Activated naive CD8-positive, alpha-beta T cell treated with anti-CD3 and anti-CD28 coated beads, Interleukin-2, amount 10 ng/mL, durations not matched to agents 7 days and 5 days (primary cell): ENCODE results near the gene TMEM181. TPM values are rescaled to one million over a fixed set of nuclear protein-coding genes. Genes with fewer than 3 reads are reported as not detected.

ENCODE experiments used
- ATAC-seq: fragments of 150-1000 bp; cut with Tn5 transposase; one replicate; pipeline ENCODE4 v1.10.0; 2021; ENCODE audit warnings: low read depth, moderate library complexity
- POLR2A ChIA-PET: fragments of 350-600 bp; sonication (Branson Sonifier 250); formaldehyde crosslinking; loops from one replicate; lab custom pipeline; 2021; ENCODE audit warnings: antibody characterized with exemption; lab: Charles Lee
- DNase-seq: peaks from one replicate; pipeline ENCODE4 v3.0.0; 2021
- H3K27ac Mint-ChIP-seq: one replicate; pipeline ENCODE4 v1.8.0; 2022; ENCODE audit warnings: mild to moderate bottlenecking, mixed read lengths
- H3K27me3 Mint-ChIP-seq: one replicate; pipeline ENCODE4 v1.8.0; 2022; ENCODE audit warnings: mild to moderate bottlenecking, moderate library complexity, mixed read lengths
- H3K36me3 Mint-ChIP-seq: one replicate; pipeline ENCODE4 v1.8.0; 2021; ENCODE audit warnings: mild to moderate bottlenecking, mixed read lengths
- H3K4me1 Mint-ChIP-seq: one replicate; pipeline ENCODE4 v1.8.0; 2021; ENCODE audit warnings: mixed read lengths
- H3K4me3 Mint-ChIP-seq: one replicate; pipeline ENCODE4 v1.8.0; 2022; ENCODE audit warnings: mild to moderate bottlenecking, moderate library complexity, mixed read lengths
- H3K9me3 Mint-ChIP-seq: one replicate; pipeline ENCODE4 v1.8.0; 2021; ENCODE audit warnings: mixed read lengths
- total RNA-seq, 2 experiments: library from RNA; stranded (reverse); gene quantifications; one replicate each; pipeline ENCODE4 v1.2.3, GENCODE V29; 2021

Gene TMEM181
- total RNA-seq, 2 experiments from 2014 or later, result 16.8 to 17.7 TPM

DNA sequence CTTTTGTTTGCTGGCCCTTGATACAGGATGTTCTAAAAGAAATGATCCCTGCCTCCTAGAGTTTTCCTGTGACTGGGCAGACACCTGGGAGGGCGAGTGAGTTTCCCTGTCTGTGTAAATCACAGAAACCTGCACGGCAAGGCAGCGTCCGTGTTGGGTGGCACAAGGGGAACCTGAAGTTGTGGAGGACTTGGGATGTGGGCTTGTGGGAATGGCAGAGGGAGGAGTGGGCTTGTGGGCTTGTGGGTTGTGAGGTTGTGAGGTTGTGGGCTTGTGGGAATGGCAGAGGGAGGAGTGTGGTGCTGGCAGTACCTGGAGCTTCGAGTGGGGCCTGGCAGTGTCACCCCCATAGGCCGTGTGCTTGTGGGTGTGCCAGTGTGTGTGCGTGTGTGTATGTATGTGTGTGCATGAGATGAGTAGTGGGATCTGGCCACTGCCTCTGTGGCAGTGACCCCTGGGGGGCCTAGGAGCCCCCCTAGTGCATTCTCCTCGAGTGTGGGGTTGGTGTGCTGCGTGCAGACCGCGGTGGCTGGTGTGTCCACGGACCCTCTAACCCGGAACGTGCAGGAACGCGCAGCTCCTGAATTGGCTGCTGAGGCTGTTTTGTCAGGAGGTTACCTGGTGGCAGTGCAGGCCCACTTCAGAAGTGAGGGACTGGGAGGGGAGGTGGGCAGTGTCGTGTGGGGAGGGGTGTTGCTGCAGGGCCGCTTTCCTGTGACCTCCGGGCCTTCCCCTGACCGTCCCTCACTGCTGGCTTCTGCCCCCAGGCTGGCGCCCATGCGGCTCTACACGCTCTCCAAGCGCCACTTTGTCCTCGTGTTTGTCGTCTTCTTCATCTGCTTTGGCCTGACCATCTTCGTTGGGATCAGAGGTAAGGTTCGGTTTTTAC, 13.0 kb downstream of the TMEM181 start:
- no peaks in the 10 kb centered on the region for H3K27me3 Mint-ChIP-seq
- POLR2A ChIA-PET, result no interaction called here

DNA sequence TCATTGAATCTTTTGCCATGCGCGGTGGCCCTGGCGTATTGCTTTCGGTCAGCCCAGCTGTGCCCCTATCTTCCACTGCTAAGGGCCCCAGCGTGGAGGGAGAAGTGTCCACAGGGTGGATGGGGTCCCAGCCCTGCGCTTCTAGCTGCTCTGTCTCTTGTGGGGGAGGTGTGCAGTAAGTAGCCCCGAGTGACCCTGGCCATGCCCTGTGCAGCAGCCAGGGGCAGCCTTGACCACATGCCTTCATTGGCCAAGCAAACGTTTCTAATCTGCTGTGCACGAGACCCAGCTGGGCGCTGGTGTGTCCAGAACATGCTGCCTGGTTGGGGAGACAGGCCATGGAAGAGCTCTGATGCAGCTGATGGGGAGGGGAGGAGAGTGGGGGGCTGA, 13.6 kb downstream of the TMEM181 start:
- Mint-ChIP-seq H3K27me3 (no peaks in the 10 kb centered on the region), H3K27ac (peak overlapping the region; percentile 36), H3K9me3 (no peaks in the 10 kb centered on the region), H3K4me1 (peaks cover 23% of the 10 kb centered on the region), H3K4me3 (no peak overlapping the region), H3K36me3 (peaks cover 49% of the 10 kb centered on the region)
- DNase-seq, result no peak
- ATAC-seq, result no peak
- POLR2A ChIA-PET, result interaction anchor here (0.6 kb wide), 1 partner anchor 255 kb away, joined by 3 read pairs; no protein-coding TSS in a partner anchor

More for the DNA sequence above, 13.0 kb downstream of the TMEM181 start:
- Mint-ChIP-seq H3K9me3 (no peaks in the 10 kb centered on the region), H3K36me3 (peaks cover 43% of the 10 kb centered on the region), H3K4me1 (peaks cover 30% of the 10 kb centered on the region), H3K4me3 (no peak overlapping the region), H3K27ac (peak overlapping the region; percentile 40)
- ATAC-seq (no peak), DNase-seq (no peak)

DNA sequence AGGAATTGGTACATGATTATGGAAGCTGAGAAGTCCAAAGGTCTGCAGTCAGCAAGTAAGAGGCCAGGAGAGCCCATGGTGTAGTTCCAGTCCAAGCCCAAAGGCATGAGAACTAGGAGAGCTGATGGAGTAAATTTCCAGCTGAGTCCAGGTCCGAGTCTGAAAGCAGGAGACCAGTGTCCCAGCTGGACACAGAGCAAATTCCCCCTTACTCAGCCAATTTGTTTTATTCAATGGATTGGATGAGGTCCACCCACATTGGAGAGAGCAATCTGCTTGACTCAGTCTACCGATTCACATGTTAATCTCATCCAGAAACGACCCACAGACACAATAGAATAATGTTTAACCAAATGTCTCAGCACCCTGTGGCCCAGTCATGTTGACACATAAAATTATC, 14.9 kb downstream of the TMEM181 start:
- peaks cover 21% of the 10 kb centered on the region for H3K4me1 Mint-ChIP-seq
- H3K27ac Mint-ChIP-seq, result no peak overlapping the region
- peaks cover 51% of the 10 kb centered on the region for H3K36me3 Mint-ChIP-seq

DNA sequence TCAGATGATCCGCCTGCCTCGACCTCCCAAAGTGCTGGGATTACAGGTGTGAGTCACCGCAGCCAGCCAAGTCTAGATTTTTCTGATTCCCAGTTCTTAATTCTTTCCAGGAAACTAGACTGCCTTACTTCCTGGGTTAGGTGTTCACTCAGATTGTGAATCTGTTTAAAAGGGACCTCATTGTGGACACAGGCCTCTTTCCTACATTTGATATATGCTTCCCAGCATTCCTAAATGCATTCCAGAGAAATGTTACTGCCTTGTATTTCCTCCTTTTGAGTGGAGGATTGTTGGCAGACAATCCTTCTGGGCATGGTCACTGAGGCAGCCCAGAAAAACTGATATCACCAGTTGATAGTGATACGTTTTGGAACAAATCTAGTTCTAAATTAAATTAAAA, 15.7 kb downstream of the TMEM181 start:
- H3K9me3 Mint-ChIP-seq, result no peaks in the 10 kb centered on the region
- H3K36me3 Mint-ChIP-seq, result peaks cover 48% of the 10 kb centered on the region
- POLR2A ChIA-PET, result no interaction called here
- no peak for ATAC-seq
- peaks cover 22% of the 10 kb centered on the region for H3K4me1 Mint-ChIP-seq
- DNase-seq, result no peak
- no peaks in the 10 kb centered on the region for H3K27me3 Mint-ChIP-seq
- no peak overlapping the region for H3K27ac Mint-ChIP-seq
- no peak overlapping the region for H3K4me3 Mint-ChIP-seq

More for the DNA sequence above, 14.9 kb downstream of the TMEM181 start:
- Mint-ChIP-seq H3K4me3 (no peak overlapping the region), H3K27me3 (no peaks in the 10 kb centered on the region), H3K9me3 (no peaks in the 10 kb centered on the region)
- POLR2A ChIA-PET, result no interaction called here
- DNase-seq (no peak), ATAC-seq (no peak)

DNA sequence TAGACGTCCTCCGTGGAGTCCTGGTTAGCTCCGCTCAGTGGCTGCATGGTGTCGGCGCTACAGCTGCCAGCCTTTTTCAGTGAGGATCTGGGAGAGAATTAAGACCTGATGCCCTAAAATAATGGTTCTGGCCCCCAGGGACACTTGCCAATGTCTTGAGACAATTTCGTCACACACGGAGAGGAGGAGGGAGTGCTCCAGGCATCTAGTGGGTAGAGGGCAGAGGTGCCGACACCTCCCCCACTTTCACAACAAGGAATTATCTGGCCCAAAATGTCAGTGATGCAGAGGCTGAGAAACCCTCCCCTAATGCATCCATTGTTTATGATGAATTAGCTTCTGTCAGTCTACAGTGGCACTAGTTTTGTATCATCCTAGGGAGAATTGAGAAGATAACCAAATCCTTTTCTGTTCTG, 24.4 kb downstream of the TMEM181 start:
- ATAC-seq (no peak), DNase-seq (no peak)
- H3K27me3 Mint-ChIP-seq, result no peaks in the 10 kb centered on the region
- H3K9me3 Mint-ChIP-seq, result no peaks in the 10 kb centered on the region
- no peak overlapping the region for H3K4me3 Mint-ChIP-seq
- no peak overlapping the region for H3K27ac Mint-ChIP-seq
- POLR2A ChIA-PET, result no interaction called here
- H3K4me1 Mint-ChIP-seq, result peaks cover 2% of the 10 kb centered on the region
- H3K36me3 Mint-ChIP-seq, result peaks cover 29% of the 10 kb centered on the region

DNA sequence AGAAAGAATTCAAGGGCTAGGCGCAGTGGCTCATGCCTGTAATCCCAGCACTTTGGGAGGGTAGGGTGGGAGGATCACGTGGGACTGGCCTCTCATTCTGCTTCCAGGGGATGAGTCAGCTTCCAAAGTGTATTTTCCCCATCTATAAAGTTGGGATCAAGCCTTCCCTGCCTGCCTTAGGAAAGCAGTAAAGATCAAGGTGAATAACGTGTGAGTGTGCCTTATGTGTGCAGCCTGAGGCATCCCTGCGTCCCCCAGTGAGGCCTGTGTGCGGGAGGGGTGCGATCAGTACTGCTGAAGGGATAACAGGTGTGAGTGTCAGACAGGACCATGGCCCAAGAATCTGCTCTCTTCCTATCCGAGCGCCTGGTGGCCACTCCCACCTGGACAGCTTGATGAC, 26.8 kb downstream of the TMEM181 start:
- no peaks in the 10 kb centered on the region for H3K9me3 Mint-ChIP-seq
- no peaks in the 10 kb centered on the region for H3K4me1 Mint-ChIP-seq
- H3K36me3 Mint-ChIP-seq, result peaks cover 38% of the 10 kb centered on the region
- no peak for ATAC-seq
- no peaks in the 10 kb centered on the region for H3K27me3 Mint-ChIP-seq
- H3K4me3 Mint-ChIP-seq, result no peak overlapping the region
- no peak overlapping the region for H3K27ac Mint-ChIP-seq
- POLR2A ChIA-PET, result no interaction called here
- no peak for DNase-seq

DNA sequence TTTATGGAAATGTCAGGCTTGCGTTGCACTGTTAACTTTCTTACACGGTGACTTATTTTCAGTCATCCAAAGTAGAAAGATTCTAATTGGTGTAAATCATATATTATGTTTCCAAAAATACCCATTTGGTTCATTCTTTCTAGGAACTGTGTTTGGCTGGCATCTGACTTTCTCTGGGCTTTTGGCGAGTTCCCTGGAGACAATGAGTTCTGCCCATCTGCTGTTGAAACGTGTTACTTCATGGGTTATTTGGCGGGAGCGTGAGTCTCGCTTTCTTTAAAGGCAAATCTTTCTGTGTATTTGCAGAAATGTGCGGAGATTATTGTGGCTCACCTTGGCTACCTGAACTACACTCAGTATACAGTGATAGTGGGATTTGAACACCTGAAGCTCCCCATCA, 29.5 kb downstream of the TMEM181 start:
- Mint-ChIP-seq H3K27ac (no peak overlapping the region), H3K27me3 (no peaks in the 10 kb centered on the region), H3K36me3 (peaks cover 39% of the 10 kb centered on the region), H3K4me3 (no peak overlapping the region), H3K9me3 (no peaks in the 10 kb centered on the region), H3K4me1 (no peaks in the 10 kb centered on the region)
- POLR2A ChIA-PET, result no interaction called here
- no peak for DNase-seq
- ATAC-seq, result no peak

DNA sequence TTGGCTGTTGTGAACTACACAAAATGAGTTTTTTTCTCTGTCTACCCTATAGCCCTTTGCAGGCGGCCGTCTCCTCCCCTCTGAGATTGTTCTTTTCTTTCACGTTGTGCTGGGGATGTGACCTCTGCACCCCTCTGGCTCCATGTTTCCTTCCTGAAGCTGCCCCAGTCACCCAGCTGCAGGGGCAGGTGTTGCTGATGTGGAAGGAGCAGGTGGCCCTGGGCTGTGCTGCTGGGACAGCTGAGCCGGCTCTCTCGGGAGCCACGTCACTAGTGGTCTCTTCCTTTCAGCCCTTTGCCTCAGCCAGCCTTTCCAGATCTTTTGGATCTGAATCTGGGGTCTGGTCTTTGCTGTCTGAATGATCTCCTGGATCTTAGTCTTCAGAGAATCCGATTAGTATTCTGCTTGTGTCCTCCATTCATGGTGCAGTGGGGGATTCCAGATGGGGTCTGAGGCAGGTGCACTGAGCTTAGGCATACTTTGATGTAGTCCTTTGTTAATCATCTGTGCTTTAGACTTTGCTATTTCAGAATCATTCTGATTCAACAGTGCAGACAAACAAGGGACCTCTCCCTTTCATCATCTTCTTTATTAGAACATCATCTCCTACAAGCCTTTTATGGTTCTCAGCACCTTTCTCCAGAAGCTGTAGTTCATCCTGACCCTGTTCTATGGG, 31.4 kb downstream of the TMEM181 start:
- Mint-ChIP-seq H3K27me3 (no peaks in the 10 kb centered on the region), H3K36me3 (peaks cover 33% of the 10 kb centered on the region), H3K4me1 (no peaks in the 10 kb centered on the region), H3K27ac (no peak overlapping the region), H3K4me3 (no peak overlapping the region), H3K9me3 (no peaks in the 10 kb centered on the region)
- ATAC-seq (no peak), DNase-seq (no peak)
- POLR2A ChIA-PET, result no interaction called here

DNA sequence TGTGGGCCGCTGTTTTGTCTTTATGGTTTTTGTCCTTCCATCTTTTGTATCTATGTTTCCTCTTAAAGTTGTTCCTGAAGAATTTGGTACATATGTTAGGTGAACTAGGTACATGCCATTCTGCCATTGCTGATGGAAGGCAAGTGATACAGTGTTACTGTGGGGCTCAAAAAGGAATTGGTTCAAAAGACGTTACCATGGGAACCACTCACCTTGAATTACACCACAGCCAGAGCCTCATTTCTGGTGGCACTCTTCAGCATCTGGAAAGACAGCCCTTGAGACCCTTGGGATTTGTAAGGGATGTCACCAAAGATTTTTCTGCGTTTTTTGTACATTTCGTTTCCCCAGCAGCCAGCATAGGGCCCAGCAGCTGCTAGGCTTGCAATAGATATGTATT, 31.9 kb downstream of the TMEM181 start:
- peaks cover 32% of the 10 kb centered on the region for H3K36me3 Mint-ChIP-seq
- H3K27ac Mint-ChIP-seq, result no peak overlapping the region
- H3K4me1 Mint-ChIP-seq, result no peaks in the 10 kb centered on the region
- DNase-seq (no peak), ATAC-seq (no peak)
- no peaks in the 10 kb centered on the region for H3K27me3 Mint-ChIP-seq
- no peak overlapping the region for H3K4me3 Mint-ChIP-seq
- POLR2A ChIA-PET, result no interaction called here
- no peaks in the 10 kb centered on the region for H3K9me3 Mint-ChIP-seq

DNA sequence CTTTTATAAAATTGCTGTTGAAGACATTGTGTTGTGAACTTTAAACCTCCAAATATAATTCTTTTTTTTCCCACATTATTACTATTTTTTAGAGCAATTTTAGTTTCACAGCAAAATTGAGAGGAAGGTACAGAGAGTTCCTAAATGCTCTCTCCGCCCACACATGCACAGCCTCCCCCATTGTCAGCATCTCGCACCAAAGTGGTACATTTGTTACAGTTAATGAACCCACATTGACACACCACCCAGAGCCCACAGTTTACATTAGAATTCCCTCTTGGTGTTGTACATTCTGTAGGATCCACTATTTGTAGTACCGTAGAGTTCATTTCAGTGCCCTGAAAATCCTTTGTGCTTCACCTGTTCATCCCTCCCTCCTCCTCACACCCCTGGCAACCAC, 33.8 kb downstream of the TMEM181 start:
- DNase-seq (no peak), ATAC-seq (no peak)
- Mint-ChIP-seq H3K9me3 (no peaks in the 10 kb centered on the region), H3K27me3 (no peaks in the 10 kb centered on the region), H3K36me3 (peaks cover 28% of the 10 kb centered on the region), H3K4me3 (no peak overlapping the region), H3K4me1 (peaks cover 3% of the 10 kb centered on the region), H3K27ac (no peak overlapping the region)
- POLR2A ChIA-PET, result no interaction called here

DNA sequence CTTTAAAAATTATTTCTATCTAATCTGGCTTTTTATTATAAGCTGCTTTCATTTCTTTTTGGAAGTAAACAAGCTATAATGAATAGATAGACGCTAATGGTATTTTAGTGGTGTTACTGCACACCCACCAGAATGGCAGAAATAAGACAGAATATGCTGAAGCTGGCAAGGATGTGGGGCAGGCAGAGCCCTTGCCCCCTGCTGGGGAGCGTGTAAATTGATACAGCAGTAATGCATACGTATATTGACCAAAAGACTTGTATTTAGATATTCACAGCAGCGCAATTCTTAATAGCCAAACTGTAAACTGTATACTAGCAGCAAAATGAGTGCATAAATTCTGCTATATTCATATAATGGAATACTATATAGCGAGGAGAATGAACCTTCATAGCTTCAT, 35.3 kb downstream of the TMEM181 start:
- Mint-ChIP-seq H3K4me3 (no peak overlapping the region), H3K4me1 (peaks cover 3% of the 10 kb centered on the region), H3K9me3 (no peaks in the 10 kb centered on the region), H3K36me3 (peaks cover 33% of the 10 kb centered on the region), H3K27me3 (no peaks in the 10 kb centered on the region), H3K27ac (no peak overlapping the region)
- DNase-seq (no peak), ATAC-seq (peak; percentile 39)
- POLR2A ChIA-PET, result no interaction called here

DNA sequence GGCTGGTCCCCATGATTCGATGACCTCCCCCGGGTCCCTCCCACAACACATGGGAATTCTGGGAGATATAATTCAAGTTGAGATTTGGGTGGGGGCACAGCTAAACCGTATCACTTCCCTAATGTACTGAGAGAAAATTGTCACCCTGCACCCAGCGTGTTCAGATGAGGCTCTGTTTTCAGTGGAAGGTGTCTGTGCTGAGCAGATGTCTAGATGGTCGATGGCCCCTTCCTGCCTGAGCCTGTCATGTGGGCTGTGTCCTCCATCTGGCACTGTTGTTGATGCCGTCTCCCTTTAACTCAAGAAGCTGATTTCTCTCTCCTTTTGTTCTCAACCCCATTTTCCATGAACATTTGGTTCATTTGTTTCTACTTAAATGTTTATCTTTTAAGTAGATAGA, 37.0 kb downstream of the TMEM181 start:
- POLR2A ChIA-PET, result no interaction called here
- no peaks in the 10 kb centered on the region for H3K9me3 Mint-ChIP-seq
- ATAC-seq, result no peak
- H3K27me3 Mint-ChIP-seq, result no peaks in the 10 kb centered on the region
- peaks cover 22% of the 10 kb centered on the region for H3K36me3 Mint-ChIP-seq
- no peak overlapping the region for H3K27ac Mint-ChIP-seq
- peaks cover 3% of the 10 kb centered on the region for H3K4me1 Mint-ChIP-seq
- no peak for DNase-seq
- no peak overlapping the region for H3K4me3 Mint-ChIP-seq

DNA sequence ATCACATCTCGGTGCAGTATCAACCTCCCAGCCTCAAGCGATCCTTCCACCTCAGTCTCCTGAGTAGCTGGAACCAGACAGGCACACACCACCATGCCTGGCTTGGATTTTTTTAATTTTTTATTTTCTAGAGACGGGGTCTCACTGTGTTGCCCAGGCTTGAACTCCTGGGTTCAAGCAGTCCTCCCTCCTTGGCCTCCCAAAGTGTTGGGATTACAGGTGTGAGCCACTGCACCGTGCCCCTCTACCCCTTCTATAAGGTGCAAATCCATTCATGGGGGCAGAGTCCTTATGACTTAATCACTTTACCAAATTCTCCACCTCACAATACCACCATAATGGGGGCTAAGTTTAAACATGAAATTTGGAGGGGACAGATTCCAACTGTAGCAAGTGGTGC, 37.7 kb downstream of the TMEM181 start:
- peaks cover 5% of the 10 kb centered on the region for H3K4me1 Mint-ChIP-seq
- no peaks in the 10 kb centered on the region for H3K9me3 Mint-ChIP-seq
- H3K4me3 Mint-ChIP-seq, result no peak overlapping the region
- peaks cover 26% of the 10 kb centered on the region for H3K36me3 Mint-ChIP-seq
- no peak for ATAC-seq
- H3K27me3 Mint-ChIP-seq, result no peaks in the 10 kb centered on the region
- no peak for DNase-seq
- POLR2A ChIA-PET, result no interaction called here
- peak overlapping the region; percentile 15 for H3K27ac Mint-ChIP-seq

DNA sequence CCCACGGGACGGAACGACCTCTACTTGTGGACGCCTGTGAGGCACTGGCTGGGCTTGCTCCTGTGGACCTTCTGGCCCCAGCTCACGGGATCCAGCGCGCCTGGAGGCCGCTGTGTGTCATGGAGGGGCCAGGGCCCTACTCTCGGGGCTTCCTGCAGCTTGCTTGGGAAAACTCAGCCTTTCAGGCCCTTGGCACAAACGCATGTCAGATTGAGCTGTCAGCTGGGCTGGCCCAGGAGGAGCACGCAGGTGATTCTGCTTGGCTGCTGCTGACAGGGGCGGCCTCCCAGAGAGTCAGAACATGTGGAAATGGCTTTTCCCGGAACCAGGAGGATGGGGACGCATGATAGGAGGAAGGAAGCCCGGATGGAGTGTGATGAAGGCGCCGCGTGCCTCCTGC, 39.7 kb downstream of the TMEM181 start:
- peaks cover 7% of the 10 kb centered on the region for H3K4me1 Mint-ChIP-seq
- H3K36me3 Mint-ChIP-seq, result peaks cover 28% of the 10 kb centered on the region
- POLR2A ChIA-PET, result no interaction called here

More for the DNA sequence above, 39.7 kb downstream of the TMEM181 start:
- DNase-seq, result no peak
- Mint-ChIP-seq H3K27me3 (no peaks in the 10 kb centered on the region), H3K9me3 (no peaks in the 10 kb centered on the region), H3K4me3 (no peak overlapping the region), H3K27ac (peak overlapping the region; percentile 34)
- no peak for ATAC-seq
